Brain pericyte (primary cell): ENCODE results near the gene OR14C36.
"Not testable (repeated sequence)": the region's sequence is repeated elsewhere in the genome, so short reads cannot be mapped to it uniquely, and the experiment has no call there.

Source experiments
- DNase-seq: peaks from one replicate; pipeline ENCODE4 v3.0.0-alpha.2; 2012; ENCODE audit warnings: low read depth, low spot score

OR14C36 gene, protein sequence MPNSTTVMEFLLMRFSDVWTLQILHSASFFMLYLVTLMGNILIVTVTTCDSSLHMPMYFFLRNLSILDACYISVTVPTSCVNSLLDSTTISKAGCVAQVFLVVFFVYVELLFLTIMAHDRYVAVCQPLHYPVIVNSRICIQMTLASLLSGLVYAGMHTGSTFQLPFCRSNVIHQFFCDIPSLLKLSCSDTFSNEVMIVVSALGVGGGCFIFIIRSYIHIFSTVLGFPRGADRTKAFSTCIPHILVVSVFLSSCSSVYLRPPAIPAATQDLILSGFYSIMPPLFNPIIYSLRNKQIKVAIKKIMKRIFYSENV

DNA sequence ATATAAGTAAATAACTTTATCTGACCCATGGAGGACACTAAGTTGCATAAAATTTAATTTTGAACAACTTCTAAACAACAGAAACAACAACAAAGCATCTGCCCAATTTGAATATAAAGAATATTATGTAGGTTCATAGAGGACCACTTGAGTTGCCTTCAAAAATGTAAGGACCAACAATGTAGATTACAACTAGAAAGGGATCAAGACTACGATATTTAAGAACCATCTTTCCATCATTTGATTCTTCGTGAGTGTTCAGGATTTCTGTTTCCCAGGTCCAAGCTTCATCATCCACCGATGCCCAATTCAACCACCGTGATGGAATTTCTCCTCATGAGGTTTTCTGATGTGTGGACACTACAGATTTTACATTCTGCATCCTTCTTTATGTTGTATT lies at the start of gene OR14C36:
OR14C36 (plus strand) TSS at position 301 of the 400 bp plus-strand sequence; CDS start at position 301, 0 bp downstream.
- DNase-seq: no peak

DNA sequence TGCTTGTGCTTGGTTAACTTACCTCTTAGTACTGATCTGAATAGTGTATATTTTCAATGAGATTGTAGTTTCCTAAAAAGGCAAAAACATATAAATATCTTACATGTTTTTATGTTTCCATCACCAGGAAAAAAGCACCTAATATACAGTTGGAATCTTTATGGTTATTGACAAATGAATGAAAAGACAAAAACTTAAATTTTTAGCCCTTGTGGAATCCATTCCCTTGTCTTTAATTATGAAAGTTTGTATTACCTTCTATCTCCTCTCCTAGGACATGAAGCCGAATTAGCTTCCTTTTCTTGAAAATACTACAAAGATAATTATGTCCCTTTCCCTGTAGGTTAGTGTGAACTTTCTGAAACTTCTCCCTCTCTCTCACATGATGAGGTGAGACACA lies 45.3 kb upstream of the OR14C36 start, which contains the start of gene OR2T12:
OR2T12 (minus strand) TSS at position 101 of the 400 bp plus-strand sequence. CDS start 7,846 bp downstream, outside the sequence.
- no peak for DNase-seq

DNA sequence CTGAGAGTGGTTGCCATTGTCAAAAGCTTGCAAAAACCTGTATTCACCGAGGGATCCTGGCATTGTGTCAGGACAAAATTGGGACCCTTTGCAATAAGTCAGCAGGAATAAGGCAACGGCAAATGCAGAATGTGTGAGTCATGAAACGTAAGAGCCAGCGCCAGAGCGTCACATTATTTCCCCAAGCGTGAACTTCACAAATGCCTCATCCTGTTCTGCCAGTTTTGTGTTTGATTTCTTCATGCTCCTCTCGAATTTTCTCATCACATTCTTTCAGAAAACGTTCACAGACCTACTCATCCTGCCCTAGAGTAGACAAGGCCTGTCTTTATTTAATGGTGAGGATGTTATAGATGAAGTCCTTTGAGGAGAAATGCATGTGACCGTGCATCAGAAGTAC lies 42.9 kb upstream of the OR14C36 start:
- DNase-seq: not testable (repeated sequence)

DNA sequence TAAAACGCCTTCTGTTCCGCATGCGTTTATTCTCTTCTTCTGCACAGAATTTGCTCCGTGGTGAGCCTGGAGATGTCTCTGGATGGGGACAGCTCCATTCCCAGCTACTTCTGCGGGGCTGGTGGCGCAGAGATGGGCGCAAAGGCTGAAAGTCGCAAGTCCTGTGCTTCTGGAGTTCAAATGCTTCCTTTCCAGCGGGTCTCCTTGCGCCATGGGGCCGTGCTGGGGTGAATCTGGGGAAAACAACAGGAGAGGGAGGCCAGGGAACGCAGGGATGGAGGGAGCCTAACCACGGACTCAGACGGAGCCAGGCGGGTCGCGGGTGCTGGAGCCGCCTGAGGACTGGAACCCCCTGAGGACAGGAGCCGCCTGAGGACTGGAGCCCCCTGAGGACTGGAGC lies 42.5 kb upstream of the OR14C36 start:
- no peak for DNase-seq

DNA sequence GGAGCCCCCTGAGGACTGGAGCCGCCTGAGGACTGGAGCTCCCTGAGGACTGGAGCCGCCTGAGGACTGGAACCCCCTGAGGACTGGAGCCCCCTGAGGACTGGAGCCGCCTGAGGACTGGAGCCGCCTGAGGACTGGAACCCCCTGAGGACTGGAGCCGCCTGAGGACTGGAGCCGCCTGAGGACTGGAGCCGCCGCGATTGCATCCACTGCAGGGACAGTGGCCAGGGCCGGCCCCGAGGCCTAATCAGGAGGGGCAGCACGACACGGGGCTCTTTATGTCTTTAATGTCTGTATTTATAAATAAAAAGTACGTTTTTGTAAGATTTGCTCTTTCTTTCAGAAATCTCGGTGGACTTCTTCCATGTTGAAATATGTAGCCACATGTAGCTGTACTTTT lies 41.8 kb upstream of the OR14C36 start:
- DNase-seq: not testable (repeated sequence)

DNA sequence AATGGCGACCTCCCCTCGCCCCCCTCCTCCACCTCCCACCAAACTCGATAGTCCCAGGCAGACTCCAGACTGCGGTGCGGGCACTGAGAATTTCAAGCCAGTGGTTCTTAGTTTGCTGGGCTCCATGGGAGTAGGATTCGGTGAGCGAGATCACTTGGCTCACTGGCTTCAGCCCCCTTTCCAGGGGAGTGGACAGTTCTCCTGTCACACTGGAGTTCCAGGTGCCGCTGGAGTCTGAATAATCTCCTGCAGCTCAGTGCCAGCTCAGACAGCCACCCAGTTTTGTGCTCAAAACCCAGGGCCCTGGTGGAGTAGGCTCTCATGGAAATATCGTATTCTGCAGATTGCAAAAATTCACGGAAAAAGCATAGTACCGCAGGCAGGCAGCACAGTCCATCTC lies 31.8 kb upstream of the OR14C36 start:
- no peak for DNase-seq

DNA sequence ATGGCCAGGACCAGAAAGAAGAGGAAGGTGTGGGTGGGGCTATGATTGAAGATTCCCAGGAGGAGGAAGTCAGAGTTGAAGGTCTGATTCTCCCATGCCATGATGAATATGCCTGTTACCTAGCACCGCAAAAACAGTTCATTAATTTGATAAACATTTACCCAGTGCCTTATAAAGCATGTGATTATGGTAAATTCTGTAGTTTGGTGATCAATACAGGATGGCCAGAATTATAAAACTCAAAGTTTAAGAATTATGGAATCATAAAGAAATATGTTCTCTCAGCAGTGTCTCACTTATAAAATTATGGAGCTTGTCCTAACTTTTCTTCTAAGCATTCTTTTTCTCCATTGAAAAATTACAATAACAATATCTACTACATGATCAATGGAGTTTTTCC lies 24.1 kb upstream of the OR14C36 start, which contains the start of gene OR2M7:
OR2M7 (minus strand) TSS at position 101 of the 400 bp plus-strand sequence; CDS start at position 101, 0 bp downstream.
- no peak for DNase-seq

DNA sequence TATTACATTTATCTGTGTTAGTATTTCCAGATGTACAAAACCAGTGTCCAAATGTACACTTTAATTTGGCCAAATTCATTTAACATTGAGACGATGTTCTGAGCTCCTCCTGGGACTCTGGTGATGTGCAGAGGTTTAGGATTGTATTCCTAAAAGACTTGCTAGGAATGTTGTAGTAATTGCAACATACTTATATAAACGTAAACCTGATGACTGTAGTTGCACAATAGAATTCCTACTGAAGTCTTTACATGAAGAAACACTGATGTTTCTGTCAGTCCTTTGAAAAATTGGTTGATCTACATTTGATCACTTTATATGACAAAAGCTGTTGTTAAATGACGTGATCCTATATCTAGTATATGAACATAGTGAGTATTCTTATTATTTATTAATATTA lies 5.1 kb upstream of the OR14C36 start:
- DNase-seq: no peak

DNA sequence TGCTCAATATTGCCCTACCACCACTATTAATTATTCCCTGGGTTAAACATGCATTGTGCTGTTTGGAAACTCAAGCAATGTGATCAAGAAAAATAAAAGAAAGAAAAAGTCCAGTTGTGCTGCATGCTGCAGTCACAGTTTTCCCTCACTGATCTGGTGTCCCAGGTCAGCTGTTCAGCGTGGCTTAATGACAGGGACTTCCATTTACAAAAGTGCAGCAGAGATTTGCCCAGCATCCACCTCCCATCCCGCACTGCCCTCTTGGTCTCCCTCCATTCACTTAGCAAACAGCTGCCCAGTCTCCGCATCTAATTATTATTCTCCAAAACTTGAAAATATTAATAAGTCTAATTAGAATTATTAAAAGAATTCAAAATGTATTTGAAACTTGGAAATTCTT lies 10.8 kb downstream of the OR14C36 start:
- no peak for DNase-seq

DNA sequence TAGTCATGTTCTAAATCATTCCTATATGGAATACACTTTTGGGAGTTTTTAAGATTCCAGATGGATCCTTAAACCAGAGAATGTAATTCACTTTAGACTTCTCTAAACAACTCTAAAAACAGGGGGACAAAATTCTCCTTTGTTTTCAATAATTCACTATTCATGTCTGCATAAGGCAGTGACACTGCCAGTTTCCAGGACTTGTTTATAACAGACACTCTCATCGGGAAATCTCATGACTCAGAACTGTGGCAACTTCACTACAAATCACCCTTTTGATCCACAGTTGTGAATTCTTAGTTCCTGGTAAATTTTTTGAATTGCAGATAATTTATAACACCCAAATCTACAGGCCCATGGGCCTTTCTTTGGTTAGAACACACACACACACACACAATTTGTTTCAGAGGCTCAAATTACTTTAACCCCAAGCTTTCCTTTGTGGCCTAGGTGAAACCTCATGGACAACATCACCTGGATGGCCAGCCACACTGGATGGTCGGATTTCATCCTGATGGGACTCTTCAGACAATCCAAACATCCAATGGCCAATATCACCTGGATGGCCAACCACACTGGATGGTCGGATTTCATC lies 12.6 kb downstream of the OR14C36 start, which contains the start of gene OR2T4:
OR2T4 (plus strand) TSS at position 545 of the 595 bp plus-strand sequence; CDS start at position 545, 0 bp downstream.
- DNase-seq: no peak

DNA sequence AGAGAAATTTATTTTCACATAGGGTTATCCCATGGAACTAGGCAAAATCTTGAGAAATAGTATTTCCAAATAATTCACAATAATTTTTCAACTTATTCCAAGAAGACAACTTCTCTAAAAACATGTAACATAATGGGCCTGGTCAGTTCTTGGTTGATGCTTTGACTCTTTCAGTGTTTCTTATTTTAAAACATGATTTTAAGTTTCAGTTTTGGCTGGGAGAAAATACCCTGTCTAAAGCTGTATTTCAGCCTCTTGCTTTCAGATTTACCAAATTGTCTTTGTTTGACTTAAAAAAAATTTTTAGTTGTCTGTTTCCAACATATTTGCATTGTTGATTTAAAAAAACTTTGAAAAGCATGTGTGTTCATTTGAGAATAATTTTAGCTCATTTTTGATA lies 18.0 kb downstream of the OR14C36 start:
- no peak for DNase-seq

DNA sequence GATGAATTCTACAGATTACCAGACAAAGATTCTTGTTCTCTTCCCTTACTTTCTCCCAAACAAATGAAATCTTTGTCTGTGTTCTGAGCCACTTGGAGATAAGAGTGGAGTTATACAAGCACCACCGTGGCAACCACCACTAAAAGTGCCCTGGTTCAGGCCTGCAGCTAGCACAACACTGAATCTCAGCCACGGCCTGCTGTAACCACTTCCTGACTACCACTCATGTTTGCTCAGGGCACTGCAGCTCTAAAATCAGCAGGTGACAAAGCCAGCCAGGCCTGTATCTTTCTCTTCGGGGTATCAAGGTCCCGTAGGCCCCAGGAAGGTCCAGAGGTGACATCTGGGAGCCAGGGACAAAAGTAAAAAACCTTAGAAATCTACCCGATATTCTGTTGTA lies 23.8 kb downstream of the OR14C36 start:
- DNase-seq: no peak

DNA sequence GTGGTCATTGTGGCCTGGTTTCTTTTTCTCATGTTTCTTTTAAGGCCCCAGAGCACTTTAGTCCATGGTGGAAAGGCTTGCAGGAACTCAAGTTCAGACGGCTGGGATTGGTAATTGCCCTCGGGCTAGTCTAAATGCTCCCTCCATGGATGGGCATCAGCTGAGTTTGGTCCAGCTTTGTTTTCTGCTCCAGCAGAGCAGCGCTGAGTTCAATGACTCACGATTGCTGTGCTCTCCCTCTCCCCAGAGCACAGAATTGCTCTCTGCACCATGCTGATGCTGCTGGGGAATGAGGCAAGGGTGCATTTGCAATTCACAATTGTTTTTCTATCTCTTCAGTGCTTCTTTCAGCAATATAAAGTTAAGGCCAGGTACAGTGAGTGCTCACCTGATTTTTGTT lies 25.2 kb downstream of the OR14C36 start:
- no peak for DNase-seq

DNA sequence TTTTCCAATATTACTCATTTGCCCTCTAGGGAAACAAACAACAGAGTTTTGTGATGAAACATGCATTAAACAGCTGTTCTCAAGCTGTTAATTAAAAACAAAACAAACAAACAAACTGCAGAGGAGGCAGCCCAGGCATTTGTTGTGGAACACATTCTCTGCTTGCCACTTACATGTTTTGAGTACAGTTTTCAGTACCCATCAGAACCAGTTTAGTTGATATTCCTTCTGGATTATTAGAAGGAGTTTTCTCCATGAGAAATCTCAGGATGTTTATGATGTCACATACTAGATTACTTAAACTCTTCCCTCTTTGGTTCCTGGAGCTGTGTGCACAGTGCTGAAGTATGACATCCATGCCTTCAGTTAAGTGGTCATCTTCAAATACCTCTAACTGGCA lies 26.9 kb downstream of the OR14C36 start, which contains the start of gene OR2T6:
OR2T6 (plus strand) TSS at position 301 of the 400 bp plus-strand sequence. CDS start 11,863 bp downstream, outside the sequence.
- no peak for DNase-seq

DNA sequence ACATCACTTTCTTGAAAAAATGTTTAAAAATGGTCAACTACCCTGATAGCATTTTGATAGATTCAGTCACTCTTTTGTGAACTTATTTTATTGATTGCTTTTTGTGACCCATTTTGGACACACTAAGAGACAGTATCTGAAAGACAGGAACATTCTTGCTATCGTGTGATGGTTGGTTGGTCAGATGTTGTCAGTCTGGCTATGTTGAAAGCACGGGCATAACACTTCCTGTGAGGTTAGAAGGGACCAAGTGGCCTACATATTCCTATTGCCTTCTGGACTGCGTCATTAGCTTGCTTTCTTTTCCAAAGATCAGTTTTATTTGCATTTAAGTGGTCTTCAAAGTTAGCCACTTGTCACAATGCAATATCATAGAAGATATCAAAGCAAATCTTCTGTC lies 28.3 kb downstream of the OR14C36 start:
- DNase-seq: no peak

DNA sequence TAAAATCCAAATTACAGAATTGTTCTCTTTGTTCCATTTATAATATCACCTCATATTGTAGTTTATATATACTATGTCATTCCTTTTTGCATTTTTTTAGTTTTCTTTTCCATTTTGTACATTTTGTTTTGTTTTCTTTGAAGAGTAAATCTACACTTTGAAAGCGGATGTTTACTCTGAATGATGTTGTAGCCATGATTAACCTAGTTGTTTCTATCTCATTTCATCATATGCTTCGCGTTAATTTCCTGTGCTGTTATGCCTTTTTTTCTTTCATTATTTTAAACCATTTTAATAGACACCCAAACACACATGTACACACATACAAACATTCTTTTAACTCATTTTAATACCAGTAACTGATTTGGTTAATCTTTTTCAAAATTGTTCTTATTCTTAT lies 32.3 kb downstream of the OR14C36 start:
- DNase-seq: no peak

DNA sequence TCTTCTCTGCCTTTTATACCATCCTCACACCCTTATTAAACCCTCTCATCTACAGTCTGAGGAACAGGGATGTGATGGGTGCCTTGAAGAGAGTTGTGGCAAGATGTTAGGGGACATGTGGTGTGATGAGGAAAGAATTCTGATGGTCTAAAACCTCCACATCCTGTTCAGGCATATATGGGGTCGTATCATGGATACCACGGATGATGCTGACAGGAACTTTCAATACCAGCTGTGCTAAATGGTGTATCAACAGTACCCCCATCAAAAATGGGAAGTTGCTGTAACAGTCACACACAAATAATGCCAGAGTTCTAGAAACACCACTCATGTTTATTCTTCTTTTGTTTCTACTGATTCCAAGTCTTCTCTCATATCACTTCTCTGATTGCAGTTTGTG lies 39.9 kb downstream of the OR14C36 start:
- no peak for DNase-seq

DNA sequence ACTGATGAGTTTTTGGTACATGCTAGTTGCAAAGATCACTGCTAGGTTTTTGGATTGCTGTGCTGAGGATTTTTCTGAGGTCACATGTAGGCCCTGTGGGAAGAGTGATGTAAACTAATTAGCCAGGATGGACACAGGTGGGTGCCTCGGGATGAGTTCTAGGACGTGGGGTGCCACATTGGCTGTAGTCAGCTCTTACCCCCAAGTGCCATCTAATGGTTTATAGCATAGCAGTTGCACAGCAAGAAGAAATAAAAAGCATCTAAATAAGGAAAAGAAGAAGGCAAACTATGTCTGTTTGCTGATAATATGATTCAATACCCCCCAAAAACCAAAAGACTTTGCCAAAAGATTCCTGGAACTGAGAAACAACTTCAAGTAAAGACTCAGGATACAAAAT lies 44.5 kb downstream of the OR14C36 start:
- DNase-seq: no peak
